Stimulated activated CD8-positive, alpha-beta memory T cell treated with anti-CD3 and anti-CD28 coated beads, Interleukin-4, amount 100 ng/mL, for 1 hour (primary cell): ENCODE results near the gene LRCH3.
A peak's percentile ranks its signal among the peaks of the same experiment; 100 is the strongest.

ENCODE experiments used
- DNase-seq, 2 donors: peaks; one replicate each; pipeline ENCODE4 v3.0.0-alpha.2; 2020; ENCODE audit warnings: low read depth in 2 of 2, low spot score in 1 of 2

The LRCH3 gene

GRCh38 chr3:197791113-197791891 lies at the start of gene LRCH3:
TSS of gene LRCH3 (plus strand) at chr3:197791254. CDS start at chr3:197791279, 25 bp downstream.
- peak; percentile 60 to 68 for DNase-seq

GRCh38 chr3:197742787-197743186 lies 48.3 kb upstream of the LRCH3 start:
- DNase-seq: no peak

GRCh38 chr3:197746209-197746608 lies 44.8 kb upstream of the LRCH3 start:
- DNase-seq: no peak

- no peak for DNase-seq
Observed at GRCh38 chr3:197746801-197747237, 44.2 kb upstream of the LRCH3 start.

- DNase-seq: no peak
Observed at GRCh38 chr3:197748597-197749314, 42.3 kb upstream of the LRCH3 start.

GRCh38 chr3:197749315-197749600 lies 41.8 kb upstream of the LRCH3 start:
- DNase-seq: no peak

GRCh38 chr3:197749601-197750395 lies 41.3 kb upstream of the LRCH3 start, which contains the start of gene FYTTD1:
TSS of gene FYTTD1 (plus strand) at chr3:197749883. CDS start at chr3:197749972, 89 bp downstream.
- peak; percentile 69 to 79 for DNase-seq

GRCh38 chr3:197750396-197750831 lies 40.6 kb upstream of the LRCH3 start:
- peak in 1 of 2 donors; percentile 27 for DNase-seq

GRCh38 chr3:197750858-197751737 lies 40.0 kb upstream of the LRCH3 start:
- DNase-seq: no peak

GRCh38 chr3:197752107-197752506 lies 38.9 kb upstream of the LRCH3 start:
- DNase-seq: no peak

- no peak for DNase-seq
Observed at GRCh38 chr3:197753263-197753662, 37.8 kb upstream of the LRCH3 start.

- no peak for DNase-seq
Observed at GRCh38 chr3:197756704-197757103, 34.4 kb upstream of the LRCH3 start.

GRCh38 chr3:197758512-197758911 lies 32.5 kb upstream of the LRCH3 start:
- DNase-seq: no peak

- no peak for DNase-seq
Observed at GRCh38 chr3:197761784-197762183, 29.3 kb upstream of the LRCH3 start.

GRCh38 chr3:197775317-197775716 lies 15.7 kb upstream of the LRCH3 start:
- DNase-seq: no peak

GRCh38 chr3:197782230-197782629 lies 8.8 kb upstream of the LRCH3 start:
- no peak for DNase-seq

GRCh38 chr3:197784019-197784585 lies 7.0 kb upstream of the LRCH3 start:
- no peak for DNase-seq

- no peak for DNase-seq
Observed at GRCh38 chr3:197787412-197787811, 3.6 kb upstream of the LRCH3 start.

- DNase-seq: no peak
Observed at GRCh38 chr3:197789309-197789708, 1.7 kb upstream of the LRCH3 start.

- no peak for DNase-seq
Observed at GRCh38 chr3:197790033-197790432, 1.0 kb upstream of the LRCH3 start.
